NB4 (cell line): ENCODE results near the gene UQCC2.

Experiments used
- CTCF ChIP-seq: IDR thresholded peaks from one replicate; pipeline ENCODE4 v1.5.1; 2012; ENCODE audit warnings: low read depth, low read length
- MYC ChIP-seq: IDR thresholded peaks from 2 replicates; pipeline ENCODE4 v1.6.1; 2011; ENCODE audit warnings: low read depth, low read length
- POLR2A ChIP-seq: IDR thresholded peaks from 2 replicates; pipeline ENCODE4 v1.6.1; 2011; ENCODE audit warnings: mild to moderate bottlenecking; ENCODE audit not compliant: insufficient read length; ENCODE audit errors: extremely low read depth
- TF ChIP-seq, protein P1 (sequence below): IDR thresholded peaks from 2 replicates; pipeline ENCODE4 v1.6.1; 2011; ENCODE audit warnings: low read depth, low read length

DNA sequence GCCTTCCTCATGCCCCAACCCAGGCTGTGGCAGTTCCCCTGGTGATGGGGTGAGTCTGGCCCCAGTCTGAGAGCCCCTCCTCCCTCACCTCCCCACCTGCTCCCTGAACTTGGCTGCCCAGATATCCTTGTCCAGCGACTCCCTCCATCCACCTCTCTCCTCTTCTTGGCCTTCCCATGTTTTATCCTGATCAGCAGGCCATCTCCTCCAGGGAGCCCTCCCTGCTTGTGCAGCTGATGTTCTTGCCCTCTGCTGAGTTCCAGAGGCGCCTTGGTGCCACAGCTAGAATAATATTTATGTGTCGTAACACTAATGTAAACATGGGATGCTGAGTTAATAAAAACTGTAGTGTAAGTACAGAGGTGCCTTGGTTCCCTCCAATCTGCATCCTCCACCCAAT is 45.6 kb upstream of the UQCC2 start:
- no peak for TF ChIP-seq POLR2A
- TF ChIP-seq CTCF = no peak
- TF ChIP-seq MYC = no peak
- TF ChIP-seq, protein P1, sequence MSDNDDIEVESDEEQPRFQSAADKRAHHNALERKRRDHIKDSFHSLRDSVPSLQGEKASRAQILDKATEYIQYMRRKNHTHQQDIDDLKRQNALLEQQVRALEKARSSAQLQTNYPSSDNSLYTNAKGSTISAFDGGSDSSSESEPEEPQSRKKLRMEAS = no peak
